Measurements from ENCODE around the gene DCLRE1B. TPM values are rescaled to one million over a fixed set of nuclear protein-coding genes. Genes with fewer than 3 reads are reported as not detected.

DCLRE1B gene
- polyA plus RNA-seq, 1 donor from 2014 or later: 7.3 TPM

- Histone ChIP-seq H3K4me2 (ENCODE audit: low read length) (no peak overlapping the region), H3K36me3 (ENCODE audit: insufficient read depth, low read length) (no peaks in the 10 kb centered on the region), H2AFZ (ENCODE audit: low read depth, low read length) (no peak overlapping the region), H3K27ac (ENCODE audit: low read length) (no peak overlapping the region), H3F3A (ENCODE audit: insufficient read depth, low read length, poor library complexity, severe bottlenecking) (no peaks in the 10 kb centered on the region), H3K9me2 (ENCODE audit: insufficient read depth, low read length) (no peaks in the 10 kb centered on the region), H3K27me3 (ENCODE audit: insufficient read depth, low read depth, low read length) (no peaks in the 10 kb centered on the region), H4K20me1 (ENCODE audit: insufficient read depth) (no peaks in the 10 kb centered on the region), H3K9ac (ENCODE audit: low read length) (no peak overlapping the region), H3K4me3 (ENCODE audit: low read length) (no peak overlapping the region), H3K9me3 (ENCODE audit: low read length) (no peaks in the 10 kb centered on the region), H3K79me2 (replicated peaks; ENCODE audit: insufficient read depth, low read length) (no peaks in the 10 kb centered on the region)
- TF ChIP-seq POLR2AphosphoS5 (IDR thresholded peaks at IDR 0.05): no peak
These were observed 25.4 kb upstream of the DCLRE1B start for GRCh38 chr1:113879739-113880038.

- H3K9me2 ChIP-seq (ENCODE audit: insufficient read depth, low read length): no peaks in the 10 kb centered on the region
- H3K4me2 ChIP-seq (ENCODE audit: low read length): no peak overlapping the region
- H3K79me2 ChIP-seq (replicated peaks; ENCODE audit: insufficient read depth, low read length): no peaks in the 10 kb centered on the region
- no peaks in the 10 kb centered on the region for H4K20me1 ChIP-seq (ENCODE audit: insufficient read depth)
- no peak overlapping the region for H2AFZ ChIP-seq (ENCODE audit: low read depth, low read length)
- no peak overlapping the region for H3K27ac ChIP-seq (ENCODE audit: low read length)
- H3K4me3 ChIP-seq (ENCODE audit: low read length): no peak overlapping the region
- H3K9me3 ChIP-seq (ENCODE audit: low read length): no peaks in the 10 kb centered on the region
- no peak overlapping the region for H3K9ac ChIP-seq (ENCODE audit: low read length)
- no peaks in the 10 kb centered on the region for H3F3A ChIP-seq (ENCODE audit: insufficient read depth, low read length, poor library complexity, severe bottlenecking)
- H3K36me3 ChIP-seq (ENCODE audit: insufficient read depth, low read length): no peaks in the 10 kb centered on the region
- TF ChIP-seq EZH2 (IDR thresholded peaks at IDR 0.05; ENCODE audit: borderline replicate concordance, insufficient read depth, low read length, poor library complexity, severe bottlenecking) (no peak), POLR2AphosphoS5 (IDR thresholded peaks at IDR 0.05) (no peak), EP300 (conservative IDR thresholded peaks at IDR 0.05; ENCODE audit: poor library complexity, severe bottlenecking) (no peak)
- no peaks in the 10 kb centered on the region for H3K27me3 ChIP-seq (ENCODE audit: insufficient read depth, low read depth, low read length)
These were observed 23.5 kb upstream of the DCLRE1B start for GRCh38 chr1:113881661-113882060.

GRCh38 chr1:113886417-113887401 lies 18.4 kb upstream of the DCLRE1B start:
- H3K27ac ChIP-seq (ENCODE audit: low read length): no peak overlapping the region
- H3F3A ChIP-seq (ENCODE audit: insufficient read depth, low read length, poor library complexity, severe bottlenecking): no peaks in the 10 kb centered on the region
- no peaks in the 10 kb centered on the region for H3K79me2 ChIP-seq (replicated peaks; ENCODE audit: insufficient read depth, low read length)
- H3K4me3 ChIP-seq (ENCODE audit: low read length): no peak overlapping the region
- H2AFZ ChIP-seq (ENCODE audit: low read depth, low read length): no peak overlapping the region
- no peaks in the 10 kb centered on the region for H3K36me3 ChIP-seq (ENCODE audit: insufficient read depth, low read length)
- H4K20me1 ChIP-seq (ENCODE audit: insufficient read depth): no peaks in the 10 kb centered on the region
- no peak overlapping the region for H3K4me2 ChIP-seq (ENCODE audit: low read length)
- H3K9me3 ChIP-seq (ENCODE audit: low read length): no peaks in the 10 kb centered on the region
- no peaks in the 10 kb centered on the region for H3K9me2 ChIP-seq (ENCODE audit: insufficient read depth, low read length)
- H3K27me3 ChIP-seq (ENCODE audit: insufficient read depth, low read depth, low read length): no peaks in the 10 kb centered on the region
- no peak overlapping the region for H3K9ac ChIP-seq (ENCODE audit: low read length)
- no peak for TF ChIP-seq SMC3 (conservative IDR thresholded peaks at IDR 0.05; ENCODE audit: poor library complexity)
- no peak for TF ChIP-seq POLR2AphosphoS5 (IDR thresholded peaks at IDR 0.05)
- TF ChIP-seq MXI1 (conservative IDR thresholded peaks at IDR 0.05; ENCODE audit: poor library complexity, severe bottlenecking): no peak
- TF ChIP-seq RAD21 (conservative IDR thresholded peaks at IDR 0.05): no peak

GRCh38 chr1:113887402-113888175 lies 17.5 kb upstream of the DCLRE1B start, which contains the start of gene BCL2L15:
Gene BCL2L15 (minus strand): TSS chr1:113887581. CDS start chr1:113887375, 206 bp downstream.
- no peaks in the 10 kb centered on the region for H3K9me3 ChIP-seq (ENCODE audit: low read length)
- H3K27ac ChIP-seq (ENCODE audit: low read length): no peak within 1 kb of the TSS
- H3K27me3 ChIP-seq (ENCODE audit: insufficient read depth, low read depth, low read length): no peaks in the 10 kb centered on the region
- H3K79me2 ChIP-seq (replicated peaks; ENCODE audit: insufficient read depth, low read length): no peaks in the 10 kb centered on the region
- no peaks in the 10 kb centered on the region for H4K20me1 ChIP-seq (ENCODE audit: insufficient read depth)
- H3K4me2 ChIP-seq (ENCODE audit: low read length): no peak within 1 kb of the TSS
- H3F3A ChIP-seq (ENCODE audit: insufficient read depth, low read length, poor library complexity, severe bottlenecking): no peaks in the 10 kb centered on the region
- no peaks in the 10 kb centered on the region for H3K36me3 ChIP-seq (ENCODE audit: insufficient read depth, low read length)
- H3K9ac ChIP-seq (ENCODE audit: low read length): no peak within 1 kb of the TSS
- no peak within 1 kb of the TSS for H3K4me3 ChIP-seq (ENCODE audit: low read length)
- no peak within 1 kb of the TSS for H2AFZ ChIP-seq (ENCODE audit: low read depth, low read length)
- H3K9me2 ChIP-seq (ENCODE audit: insufficient read depth, low read length): no peaks in the 10 kb centered on the region
- TF ChIP-seq SMC3 (conservative IDR thresholded peaks at IDR 0.05; ENCODE audit: poor library complexity) (no peak), EP300 (conservative IDR thresholded peaks at IDR 0.05; ENCODE audit: poor library complexity, severe bottlenecking) (no peak), EZH2 (IDR thresholded peaks at IDR 0.05; ENCODE audit: borderline replicate concordance, insufficient read depth, low read length, poor library complexity, severe bottlenecking) (no peak), REST (IDR thresholded peaks at IDR 0.05; ENCODE audit: borderline replicate concordance) (no peak), MXI1 (conservative IDR thresholded peaks at IDR 0.05; ENCODE audit: poor library complexity, severe bottlenecking) (no peak), RAD21 (conservative IDR thresholded peaks at IDR 0.05) (no peak), TAF1 (IDR thresholded peaks at IDR 0.05; ENCODE audit: low read depth) (no peak), POLR2AphosphoS5 (IDR thresholded peaks at IDR 0.05) (no peak), CTCF (IDR thresholded peaks at IDR 0.05; ENCODE audit: poor library complexity, severe bottlenecking) (no peak)
